ENCODE results near the gene IGF2BP3. TPM values are rescaled to one million over a fixed set of nuclear protein-coding genes. Genes with fewer than 3 reads are reported as not detected.
A peak's percentile ranks its signal among the peaks of the same experiment; 100 is the strongest.

Gene IGF2BP3
- total RNA-seq, 1 donor from 2014 or later, result 0.38 TPM

GRCh38 chr7:23472956-23473843 lies 2.9 kb upstream of the IGF2BP3 start:
- TF ChIP-seq CTCF (IDR thresholded peaks at IDR 0.05; ENCODE audit: borderline replicate concordance), result no peak
- Histone ChIP-seq H3K9me3 (replicated peaks) (no peaks in the 10 kb centered on the region), H3K4me3 (peak overlapping the region; percentile 53), H3K27me3 (ENCODE audit: low read depth) (peaks cover 100% of the 10 kb centered on the region), H3K4me1 (peaks cover 47% of the 10 kb centered on the region), H3K27ac (replicated peaks) (no peak overlapping the region), H3K36me3 (no peaks in the 10 kb centered on the region)
- no peak for DNase-seq
- intact Hi-C loops (cut with micrococcal nuclease), result no loop called here

GRCh38 chr7:23472556-23472955 lies 2.3 kb upstream of the IGF2BP3 start:
- peaks cover 100% of the 10 kb centered on the region for H3K27me3 ChIP-seq (ENCODE audit: low read depth)
- no peaks in the 10 kb centered on the region for H3K36me3 ChIP-seq
- no peak overlapping the region for H3K27ac ChIP-seq (replicated peaks)
- intact Hi-C loops (cut with micrococcal nuclease), result no loop called here
- DNase-seq, result no peak
- H3K9me3 ChIP-seq (replicated peaks), result no peaks in the 10 kb centered on the region
- peaks cover 54% of the 10 kb centered on the region for H3K4me1 ChIP-seq
- no peak overlapping the region for H3K4me3 ChIP-seq
- no peak for TF ChIP-seq CTCF (IDR thresholded peaks at IDR 0.05; ENCODE audit: borderline replicate concordance)

- no peak overlapping the region for H3K27ac ChIP-seq (replicated peaks)
- H3K36me3 ChIP-seq, result no peaks in the 10 kb centered on the region
- no peak overlapping the region for H3K4me3 ChIP-seq
- peaks cover 56% of the 10 kb centered on the region for H3K4me1 ChIP-seq
- intact Hi-C loops (cut with micrococcal nuclease), result no loop called here
- DNase-seq, result no peak
- no peak for TF ChIP-seq CTCF (IDR thresholded peaks at IDR 0.05; ENCODE audit: borderline replicate concordance)
- H3K9me3 ChIP-seq (replicated peaks), result no peaks in the 10 kb centered on the region
- H3K27me3 ChIP-seq (ENCODE audit: low read depth), result peaks cover 100% of the 10 kb centered on the region
Measured at GRCh38 chr7:23472046-23472445, 1.8 kb upstream of the IGF2BP3 start.

- H3K4me3 ChIP-seq, result peak overlapping the region; percentile 58
- no peaks in the 10 kb centered on the region for H3K36me3 ChIP-seq
- intact Hi-C loops (cut with micrococcal nuclease), result no loop called here
- DNase-seq, result no peak
- no peak for TF ChIP-seq CTCF (IDR thresholded peaks at IDR 0.05; ENCODE audit: borderline replicate concordance)
- no peaks in the 10 kb centered on the region for H3K9me3 ChIP-seq (replicated peaks)
- H3K4me1 ChIP-seq, result peaks cover 56% of the 10 kb centered on the region
- no peak overlapping the region for H3K27ac ChIP-seq (replicated peaks)
- H3K27me3 ChIP-seq (ENCODE audit: low read depth), result peaks cover 100% of the 10 kb centered on the region
Measured at GRCh38 chr7:23471106-23471859, 992 bp upstream of the IGF2BP3 start.

GRCh38 chr7:23469961-23470250 lies 385 bp downstream of the IGF2BP3 start:
- no peak overlapping the region for H3K27ac ChIP-seq (replicated peaks)
- peak overlapping the region; percentile 58 for H3K4me3 ChIP-seq
- intact Hi-C loops (cut with micrococcal nuclease), result no loop called here
- DNase-seq, result no peak
- H3K4me1 ChIP-seq, result peaks cover 56% of the 10 kb centered on the region
- no peaks in the 10 kb centered on the region for H3K36me3 ChIP-seq
- no peak for TF ChIP-seq CTCF (IDR thresholded peaks at IDR 0.05; ENCODE audit: borderline replicate concordance)
- H3K27me3 ChIP-seq (ENCODE audit: low read depth), result peaks cover 100% of the 10 kb centered on the region
- H3K9me3 ChIP-seq (replicated peaks), result no peaks in the 10 kb centered on the region
